ENCODE data around the gene KRTAP10-7.

Gene KRTAP10-7

GRCh38 chr21:44602463-44602850, 2.1 kb downstream of the KRTAP10-7 start:
- TF ChIP-seq, protein P1, sequence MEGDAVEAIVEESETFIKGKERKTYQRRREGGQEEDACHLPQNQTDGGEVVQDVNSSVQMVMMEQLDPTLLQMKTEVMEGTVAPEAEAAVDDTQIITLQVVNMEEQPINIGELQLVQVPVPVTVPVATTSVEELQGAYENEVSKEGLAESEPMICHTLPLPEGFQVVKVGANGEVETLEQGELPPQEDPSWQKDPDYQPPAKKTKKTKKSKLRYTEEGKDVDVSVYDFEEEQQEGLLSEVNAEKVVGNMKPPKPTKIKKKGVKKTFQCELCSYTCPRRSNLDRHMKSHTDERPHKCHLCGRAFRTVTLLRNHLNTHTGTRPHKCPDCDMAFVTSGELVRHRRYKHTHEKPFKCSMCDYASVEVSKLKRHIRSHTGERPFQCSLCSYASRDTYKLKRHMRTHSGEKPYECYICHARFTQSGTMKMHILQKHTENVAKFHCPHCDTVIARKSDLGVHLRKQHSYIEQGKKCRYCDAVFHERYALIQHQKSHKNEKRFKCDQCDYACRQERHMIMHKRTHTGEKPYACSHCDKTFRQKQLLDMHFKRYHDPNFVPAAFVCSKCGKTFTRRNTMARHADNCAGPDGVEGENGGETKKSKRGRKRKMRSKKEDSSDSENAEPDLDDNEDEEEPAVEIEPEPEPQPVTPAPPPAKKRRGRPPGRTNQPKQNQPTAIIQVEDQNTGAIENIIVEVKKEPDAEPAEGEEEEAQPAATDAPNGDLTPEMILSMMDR (conservative IDR thresholded peaks at IDR 0.05; ENCODE audit: low read length), result no peak
- no peak for TF ChIP-seq EZH2phosphoT487 (IDR thresholded peaks at IDR 0.05; ENCODE audit: borderline replicate concordance)
- H3K4me2 ChIP-seq (ENCODE audit: low read depth, low read length, poor library complexity, severe bottlenecking), result no peak overlapping the region
- H3K27me3 ChIP-seq (ENCODE audit: insufficient read depth, low read length, poor library complexity, severe bottlenecking), result no peaks in the 10 kb centered on the region
- H3K36me3 ChIP-seq (ENCODE audit: insufficient read depth, low read length), result no peaks in the 10 kb centered on the region
- H3K9me3 ChIP-seq (ENCODE audit: insufficient read depth, low read depth, low read length), result no peaks in the 10 kb centered on the region
- H3K9me2 ChIP-seq (replicated peaks; ENCODE audit: low read depth, low read length), result no peaks in the 10 kb centered on the region
- no peak overlapping the region for H2AFZ ChIP-seq (ENCODE audit: low read length)
- H4K20me1 ChIP-seq (ENCODE audit: insufficient read depth, low read length, poor library complexity, severe bottlenecking), result no peaks in the 10 kb centered on the region
- no peak overlapping the region for H3K4me3 ChIP-seq (ENCODE audit: low read length, poor library complexity, severe bottlenecking)
- no peaks in the 10 kb centered on the region for H3F3A ChIP-seq (ENCODE audit: low read depth)
- no peaks in the 10 kb centered on the region for H3K79me2 ChIP-seq (ENCODE audit: insufficient read depth, low read length)
- H3K4me1 ChIP-seq (ENCODE audit: insufficient read depth, low read length, poor library complexity, severe bottlenecking), result no peaks in the 10 kb centered on the region
- H3K9ac ChIP-seq (ENCODE audit: low read depth, low read length, poor library complexity, severe bottlenecking), result no peak overlapping the region

DNA sequence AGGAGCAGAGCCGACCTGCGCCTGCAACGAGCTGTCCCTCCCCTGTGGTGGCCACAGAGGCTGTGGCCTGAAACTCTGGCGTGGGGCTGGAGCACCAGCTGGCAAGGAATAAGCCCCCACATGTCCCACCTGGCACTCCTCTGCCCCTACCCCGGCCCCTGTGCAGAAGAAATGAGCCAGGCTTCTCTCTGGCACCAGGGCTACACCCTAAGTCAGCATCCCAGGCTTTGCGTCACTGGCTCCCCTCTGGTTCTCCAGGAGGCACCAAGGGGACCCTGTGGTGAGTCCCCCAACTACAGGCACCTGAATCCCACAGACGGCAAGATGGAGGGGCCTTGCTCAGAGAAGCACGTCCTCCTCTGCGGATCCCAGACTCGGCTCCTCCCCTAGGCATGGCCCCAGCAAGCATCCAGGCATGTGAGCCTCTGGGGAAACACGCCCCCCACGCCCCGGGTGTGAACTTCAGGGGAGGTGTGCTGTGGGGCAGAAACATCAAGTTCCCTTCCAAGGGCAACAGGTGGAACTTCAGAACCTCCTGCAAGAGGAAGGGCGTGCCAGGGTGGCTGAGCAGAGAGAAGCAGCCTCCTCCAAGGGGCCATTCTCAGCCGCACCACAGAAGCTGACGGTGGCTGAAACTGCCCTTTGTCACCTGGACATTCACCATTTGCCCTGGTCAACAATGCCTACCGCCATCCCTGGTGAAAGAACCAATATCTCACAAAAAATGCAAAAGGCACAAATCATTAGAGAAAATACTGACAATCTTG, 2.9 kb downstream of the KRTAP10-7 start:
- Histone ChIP-seq H3K4me1 (ENCODE audit: insufficient read depth, low read length, poor library complexity, severe bottlenecking) (no peaks in the 10 kb centered on the region), H3K9me3 (ENCODE audit: insufficient read depth, low read depth, low read length) (no peaks in the 10 kb centered on the region), H3K79me2 (ENCODE audit: insufficient read depth, low read length) (no peaks in the 10 kb centered on the region), H2AFZ (ENCODE audit: low read length) (no peak overlapping the region), H3K4me2 (ENCODE audit: low read depth, low read length, poor library complexity, severe bottlenecking) (no peak overlapping the region), H3K4me3 (ENCODE audit: low read length, poor library complexity, severe bottlenecking) (no peak overlapping the region), H3K27me3 (ENCODE audit: insufficient read depth, low read length, poor library complexity, severe bottlenecking) (no peaks in the 10 kb centered on the region), H4K20me1 (ENCODE audit: insufficient read depth, low read length, poor library complexity, severe bottlenecking) (no peaks in the 10 kb centered on the region), H3F3A (ENCODE audit: low read depth) (no peaks in the 10 kb centered on the region), H3K9me2 (replicated peaks; ENCODE audit: low read depth, low read length) (no peaks in the 10 kb centered on the region), H3K9ac (ENCODE audit: low read depth, low read length, poor library complexity, severe bottlenecking) (no peak overlapping the region), H3K36me3 (ENCODE audit: insufficient read depth, low read length) (no peaks in the 10 kb centered on the region)
- TF ChIP-seq, protein P1 (conservative IDR thresholded peaks at IDR 0.05; ENCODE audit: low read length), result no peak
- no peak for TF ChIP-seq EZH2phosphoT487 (IDR thresholded peaks at IDR 0.05; ENCODE audit: borderline replicate concordance)

- Histone ChIP-seq H3K4me3 (ENCODE audit: low read length, poor library complexity, severe bottlenecking) (no peak overlapping the region), H3K4me1 (ENCODE audit: insufficient read depth, low read length, poor library complexity, severe bottlenecking) (no peaks in the 10 kb centered on the region), H3K36me3 (ENCODE audit: insufficient read depth, low read length) (no peaks in the 10 kb centered on the region), H3K4me2 (ENCODE audit: low read depth, low read length, poor library complexity, severe bottlenecking) (no peak overlapping the region), H2AFZ (ENCODE audit: low read length) (no peak overlapping the region), H3K9me2 (replicated peaks; ENCODE audit: low read depth, low read length) (no peaks in the 10 kb centered on the region), H3K9ac (ENCODE audit: low read depth, low read length, poor library complexity, severe bottlenecking) (no peak overlapping the region), H3K79me2 (ENCODE audit: insufficient read depth, low read length) (no peaks in the 10 kb centered on the region), H3F3A (ENCODE audit: low read depth) (no peaks in the 10 kb centered on the region), H4K20me1 (ENCODE audit: insufficient read depth, low read length, poor library complexity, severe bottlenecking) (no peaks in the 10 kb centered on the region), H3K9me3 (ENCODE audit: insufficient read depth, low read depth, low read length) (no peaks in the 10 kb centered on the region), H3K27me3 (ENCODE audit: insufficient read depth, low read length, poor library complexity, severe bottlenecking) (no peaks in the 10 kb centered on the region)
- no peak for TF ChIP-seq EZH2phosphoT487 (IDR thresholded peaks at IDR 0.05; ENCODE audit: borderline replicate concordance)
- TF ChIP-seq, protein P1 (conservative IDR thresholded peaks at IDR 0.05; ENCODE audit: low read length), result no peak
These were observed 3.5 kb downstream of the KRTAP10-7 start for GRCh38 chr21:44603911-44604310.

Data from Loucy (cell line).